GM12801 (cell line): ENCODE results near the gene FRK.

Experiments used
- CTCF ChIP-seq: IDR thresholded peaks from one replicate; pipeline ENCODE4 v1.5.1; 2011; ENCODE audit warnings: control low read depth; ENCODE audit not compliant: insufficient read length; ENCODE audit errors: extremely low read depth

Gene FRK

GRCh38 chr6:116060572-116061283 is at the start of gene FRK:
TSS of gene FRK (minus strand) at chr6:116060891. CDS start at chr6:116060311, 580 bp downstream.
- TF ChIP-seq CTCF: no peak

- no peak for TF ChIP-seq CTCF
These were observed 48.1 kb upstream of the FRK start for GRCh38 chr6:116108836-116109235.

DNA sequence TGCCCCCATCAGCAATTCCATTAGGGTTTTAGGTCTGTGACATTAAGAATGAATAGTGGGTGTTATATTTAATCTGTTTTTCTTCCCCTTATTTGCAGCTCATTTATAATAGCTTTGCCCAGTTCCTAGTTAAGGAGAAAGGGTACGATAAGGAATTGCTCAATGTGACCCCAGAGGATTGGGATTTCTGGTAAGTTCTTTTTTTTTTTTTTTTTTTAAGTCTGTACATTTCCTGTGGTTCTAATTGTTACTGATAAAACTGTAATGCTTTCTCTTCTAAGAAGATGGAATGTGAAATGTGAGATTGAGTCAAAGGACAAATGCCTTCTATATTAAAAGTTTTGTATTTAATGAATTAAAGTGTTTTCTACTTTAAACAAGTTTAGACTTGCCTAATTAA is 45.5 kb upstream of the FRK start:
- TF ChIP-seq CTCF: no peak

DNA sequence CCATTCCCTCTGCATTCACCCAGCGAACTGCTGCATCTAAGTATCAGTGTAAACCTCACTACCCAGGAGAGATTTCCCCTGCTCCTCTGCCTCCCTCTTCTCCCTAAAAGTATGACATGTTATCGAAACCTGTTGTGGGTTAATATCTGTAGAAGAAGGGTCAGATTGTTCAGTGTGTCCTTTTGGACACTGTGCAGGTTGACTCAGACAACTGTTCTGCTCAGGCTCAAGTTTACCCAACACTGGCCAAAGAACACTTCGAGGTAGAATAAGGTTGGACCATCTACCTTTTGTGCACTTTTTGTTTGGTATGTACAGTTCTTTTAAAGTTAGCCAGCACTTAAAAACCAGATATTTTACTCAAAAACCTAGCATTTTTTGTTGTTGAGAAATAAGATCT is 44.6 kb upstream of the FRK start:
- TF ChIP-seq CTCF: no peak

- TF ChIP-seq CTCF: no peak
These were observed 43.9 kb upstream of the FRK start for GRCh38 chr6:116104636-116105035.

DNA sequence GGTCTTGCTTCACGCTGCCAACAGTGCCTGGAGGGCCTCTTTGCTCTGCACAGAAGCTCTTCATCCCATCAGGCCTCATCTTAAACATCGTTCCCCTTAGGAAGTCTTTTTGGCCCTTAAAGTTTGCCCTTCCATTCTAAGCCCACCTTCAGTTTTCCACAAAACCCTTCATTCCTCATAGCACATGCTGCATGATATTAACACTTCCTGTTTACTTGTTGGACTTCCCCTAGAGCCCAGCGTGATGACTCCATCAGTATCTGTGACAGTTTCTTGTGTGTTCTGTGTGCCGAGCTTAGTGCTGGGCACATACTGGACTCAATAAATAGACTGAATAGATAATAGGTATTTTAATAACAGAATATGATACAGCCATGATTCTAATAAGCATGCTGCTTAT is 42.2 kb upstream of the FRK start:
- no peak for TF ChIP-seq CTCF

DNA sequence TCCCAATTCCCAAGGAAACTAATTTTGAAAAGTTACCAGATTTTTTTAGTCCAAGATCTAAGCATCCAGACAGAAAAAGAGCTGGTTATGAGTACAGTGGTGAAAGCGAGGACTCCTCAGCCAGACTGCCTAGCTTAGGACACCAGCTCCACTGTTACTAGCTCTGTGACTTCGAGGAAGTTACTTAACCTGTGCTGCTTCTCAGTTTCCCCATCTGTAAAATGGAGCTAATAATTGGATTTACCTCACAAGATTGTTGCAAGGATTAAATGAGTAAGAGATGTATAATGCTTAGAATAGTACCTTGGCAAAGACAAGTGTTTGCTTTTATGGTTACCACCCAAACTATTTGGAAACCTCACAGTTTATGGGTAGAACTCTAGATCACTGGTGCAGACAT is 41.1 kb upstream of the FRK start:
- no peak for TF ChIP-seq CTCF
